DOHH2 (cell line): ENCODE data around the gene L3MBTL2.

ENCODE experiments used
- H3F3A ChIP-seq: fragments of 200-600 bp; sonication (generic), shearing (Covaris generic); 2 replicates; pipeline ENCODE4 v1.6.0; 2016; ENCODE audit warnings: antibody characterized with exemption, mild to moderate bottlenecking; ENCODE audit not compliant: control insufficient read depth, insufficient read depth
- H3K27ac ChIP-seq: fragments of 200-600 bp; sonication (generic); 2 replicates; pipeline ENCODE4 v1.5.1; 2014; ENCODE audit warnings: low read depth, mild to moderate bottlenecking, low read length, moderate library complexity
- H3K27me3 ChIP-seq: fragments of 200-600 bp; sonication (generic); 2 replicates; pipeline ENCODE4 v1.6.1; 2014; ENCODE audit warnings: mild to moderate bottlenecking, low read length, mixed read lengths; ENCODE audit not compliant: control insufficient read depth
- H3K36me3 ChIP-seq: fragments of 200-600 bp; sonication (generic); 2 replicates; pipeline ENCODE4 v1.6.1; 2014; ENCODE audit warnings: mild to moderate bottlenecking, low read length, moderate library complexity, mixed read lengths; ENCODE audit not compliant: control insufficient read depth
- H3K4me1 ChIP-seq: fragments of 200-600 bp; sonication (generic); 2 replicates; pipeline ENCODE4 v1.6.1; 2014; ENCODE audit warnings: mild to moderate bottlenecking, low read length, mixed read lengths; ENCODE audit not compliant: control insufficient read depth
- H3K4me2 ChIP-seq: fragments of 200-600 bp; sonication (generic); 2 replicates; pipeline ENCODE4 v1.6.0; 2014; ENCODE audit warnings: mild to moderate bottlenecking, low read length, moderate library complexity
- H3K4me3 ChIP-seq: fragments of 200-600 bp; sonication (generic); 2 replicates; pipeline ENCODE4 v1.5.1; 2014; ENCODE audit warnings: mild to moderate bottlenecking, low read length, mixed read lengths
- H3K79me2 ChIP-seq: fragments of 200-600 bp; sonication (generic); 2 replicates; pipeline ENCODE4 v1.6.1; 2014; ENCODE audit warnings: mild to moderate bottlenecking, low read length, mixed read lengths; ENCODE audit not compliant: control insufficient read depth
- H3K9me2 ChIP-seq: fragments of 200-600 bp; sonication (generic); replicated peaks from 2 replicates; pipeline ENCODE4 v1.6.1; 2014; ENCODE audit warnings: mild to moderate bottlenecking, low read length, mixed read lengths; ENCODE audit not compliant: control insufficient read depth
- H3K9me3 ChIP-seq: fragments of 200-600 bp; sonication (generic); 2 replicates; pipeline ENCODE4 v1.6.1; 2014; ENCODE audit warnings: antibody characterized with exemption, low read length, mixed read lengths; ENCODE audit not compliant: control insufficient read depth, insufficient read depth
- H4K20me1 ChIP-seq: fragments of 200-600 bp; sonication (generic); 2 replicates; pipeline ENCODE4 v1.6.0; 2014; ENCODE audit warnings: low read depth, mild to moderate bottlenecking, antibody characterized with exemption, low read length, moderate library complexity; ENCODE audit not compliant: control insufficient read depth, insufficient read depth
- CTCF ChIP-seq: fragments of 200-600 bp; sonication (generic); IDR thresholded peaks from one replicate; pipeline ENCODE4 v1.5.1; 2014; ENCODE audit warnings: antibody characterized with exemption, mild to moderate bottlenecking, low read depth, low read length; ENCODE audit not compliant: poor library complexity, severe bottlenecking
- EZH2phosphoT487 ChIP-seq: fragments of 200-600 bp; sonication (generic); IDR thresholded peaks from 2 replicates; pipeline ENCODE4 v1.6.1; 2017; ENCODE audit warnings: borderline replicate concordance, mild to moderate bottlenecking, antibody characterized with exemption, low read length, moderate library complexity, mixed read lengths

L3MBTL2 gene

GRCh38 chr22:41206719-41207118 is 1.6 kb downstream of the L3MBTL2 start:
- H3F3A ChIP-seq = peaks cover 18% of the 10 kb centered on the region

GRCh38 chr22:41215409-41215808 is 10.3 kb downstream of the L3MBTL2 start:
- peaks cover 87% of the 10 kb centered on the region for H3K36me3 ChIP-seq
- no peaks in the 10 kb centered on the region for H4K20me1 ChIP-seq
- no peak overlapping the region for H3K27ac ChIP-seq
- H3K4me1 ChIP-seq = peaks cover 21% of the 10 kb centered on the region
- no peak for TF ChIP-seq CTCF
- TF ChIP-seq EZH2phosphoT487 = no peak
- no peak overlapping the region for H3K4me3 ChIP-seq
- no peaks in the 10 kb centered on the region for H3F3A ChIP-seq
- H3K9me3 ChIP-seq = no peaks in the 10 kb centered on the region
- H3K9me2 ChIP-seq = no peaks in the 10 kb centered on the region
- no peaks in the 10 kb centered on the region for H3K27me3 ChIP-seq
- no peak overlapping the region for H3K4me2 ChIP-seq
- peaks cover 9% of the 10 kb centered on the region; the same call in 1 of the 2 replicates for H3K79me2 ChIP-seq

More at GRCh38 chr22:41206719-41207118, 1.6 kb downstream of the L3MBTL2 start:
- no peaks in the 10 kb centered on the region for H3K9me2 ChIP-seq
- 0 out of 2 replicates have a peak, but pooled peaks cover under 1% of the 10 kb centered on the region for H3K27me3 ChIP-seq
- no peaks in the 10 kb centered on the region for H3K9me3 ChIP-seq
- TF ChIP-seq EZH2phosphoT487 (no peak), CTCF (no peak)
- peak overlapping the region; percentile 92 for H3K4me2 ChIP-seq
- peaks cover 49% of the 10 kb centered on the region for H3K79me2 ChIP-seq
- peak overlapping the region; percentile 95 for H3K27ac ChIP-seq
- peak overlapping the region; percentile 94 for H3K4me3 ChIP-seq
- no peaks in the 10 kb centered on the region for H4K20me1 ChIP-seq
- peaks cover 37% of the 10 kb centered on the region for H3K4me1 ChIP-seq
- H3K36me3 ChIP-seq = peaks cover 39% of the 10 kb centered on the region

GRCh38 chr22:41215926-41216325 is 10.8 kb downstream of the L3MBTL2 start:
- Histone ChIP-seq H3K36me3 (peaks cover 88% of the 10 kb centered on the region), H3K4me3 (no peak overlapping the region), H3F3A (no peaks in the 10 kb centered on the region), H3K27me3 (no peaks in the 10 kb centered on the region), H3K4me2 (no peak overlapping the region), H3K79me2 (peaks cover 5% of the 10 kb centered on the region; the same call in 1 of the 2 replicates), H3K4me1 (peaks cover 21% of the 10 kb centered on the region), H3K27ac (no peak overlapping the region), H4K20me1 (no peaks in the 10 kb centered on the region), H3K9me3 (no peaks in the 10 kb centered on the region), H3K9me2 (no peaks in the 10 kb centered on the region)
- TF ChIP-seq CTCF (no peak), EZH2phosphoT487 (no peak)

GRCh38 chr22:41216984-41217383 is 11.9 kb downstream of the L3MBTL2 start:
- Histone ChIP-seq H3K4me3 (no peak overlapping the region), H3F3A (no peaks in the 10 kb centered on the region), H3K9me2 (no peaks in the 10 kb centered on the region), H4K20me1 (no peaks in the 10 kb centered on the region), H3K36me3 (peaks cover 89% of the 10 kb centered on the region), H3K27ac (peak overlapping the region; percentile 40; the same call in 1 of the 2 replicates), H3K4me2 (peak overlapping the region; percentile 41; the same call in 1 of the 2 replicates), H3K4me1 (peaks cover 21% of the 10 kb centered on the region), H3K79me2 (peaks cover 2% of the 10 kb centered on the region; the same call in 1 of the 2 replicates), H3K27me3 (no peaks in the 10 kb centered on the region), H3K9me3 (no peaks in the 10 kb centered on the region)
- TF ChIP-seq CTCF (no peak), EZH2phosphoT487 (no peak)
